Measurements from ENCODE around the gene SYNDIG1. TPM values are rescaled to one million over a fixed set of nuclear protein-coding genes. Genes with fewer than 3 reads are reported as not detected.

SYNDIG1 gene
- total and polyA plus RNA-seq, 2 of the 4 experiments (the other 2 are of a cell fraction): not detected

DNA sequence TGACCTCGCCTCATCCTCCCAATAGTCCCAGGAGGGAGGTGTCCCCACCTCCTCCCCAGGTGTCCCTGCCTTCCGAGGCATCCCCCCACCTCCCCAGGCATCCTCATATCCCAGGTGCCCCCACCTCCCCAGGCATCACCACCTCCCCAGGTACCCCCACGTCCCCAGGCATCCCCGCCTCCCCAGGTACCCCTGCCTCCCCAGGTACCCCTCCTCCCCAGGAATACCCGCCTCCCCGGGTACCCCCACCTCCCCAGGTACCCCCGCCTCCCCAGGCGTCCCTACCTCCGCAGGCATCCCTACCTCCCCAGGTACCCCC lies 198.9 kb downstream of the SYNDIG1 start:
- dilution Hi-C loops (cut with HindIII; ENCODE audit: low sequenced_read_pairs, unreplicated experiment): no loop called here
- in situ Hi-C loops (cut with MboI; ENCODE audit: low sequenced_read_pairs): no loop called here
- H3K4me1 ChIP-seq (ENCODE audit: control insufficient read depth, insufficient read depth, low read length): peaks cover 13% of the 10 kb centered on the region
- peak overlapping the region; percentile 44; the same call in 1 of the 2 replicates for H2AK5ac ChIP-seq (ENCODE audit: low read depth, low read length)
- TF ChIP-seq FOS (IDR thresholded peaks at IDR 0.05; ENCODE audit: low read depth, low read length): no peak
- TF ChIP-seq CHD1 (IDR thresholded peaks at IDR 0.05; ENCODE audit: low read depth, low read length): no peak
- no peak for TF ChIP-seq RAD21 (IDR thresholded peaks at IDR 0.05; ENCODE audit: low read length)
- TF ChIP-seq MAZ (IDR thresholded peaks at IDR 0.05; ENCODE audit: borderline replicate concordance, low read depth, low read length): no peak
- TF ChIP-seq, protein P1, sequence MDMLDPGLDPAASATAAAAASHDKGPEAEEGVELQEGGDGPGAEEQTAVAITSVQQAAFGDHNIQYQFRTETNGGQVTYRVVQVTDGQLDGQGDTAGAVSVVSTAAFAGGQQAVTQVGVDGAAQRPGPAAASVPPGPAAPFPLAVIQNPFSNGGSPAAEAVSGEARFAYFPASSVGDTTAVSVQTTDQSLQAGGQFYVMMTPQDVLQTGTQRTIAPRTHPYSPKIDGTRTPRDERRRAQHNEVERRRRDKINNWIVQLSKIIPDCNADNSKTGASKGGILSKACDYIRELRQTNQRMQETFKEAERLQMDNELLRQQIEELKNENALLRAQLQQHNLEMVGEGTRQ (IDR thresholded peaks at IDR 0.05; ENCODE audit: low read depth, low read length): no peak
- no peak for TF ChIP-seq CEBPB (IDR thresholded peaks at IDR 0.05; ENCODE audit: low read depth, low read length)
- TF ChIP-seq RFX5 (IDR thresholded peaks at IDR 0.05; ENCODE audit: low read depth, low read length): no peak
- no peak for TF ChIP-seq MAFK (IDR thresholded peaks at IDR 0.05; ENCODE audit: low read depth, low read length)
- no peak for TF ChIP-seq SMC3 (IDR thresholded peaks at IDR 0.05; ENCODE audit: low read depth, low read length)
- no peak for TF ChIP-seq NFE2L2 (IDR thresholded peaks at IDR 0.05; ENCODE audit: low read depth, low read length)
- TF ChIP-seq RCOR1 (IDR thresholded peaks at IDR 0.05; ENCODE audit: insufficient replicate concordance, low read length): no peak
- TF ChIP-seq, protein P2, sequence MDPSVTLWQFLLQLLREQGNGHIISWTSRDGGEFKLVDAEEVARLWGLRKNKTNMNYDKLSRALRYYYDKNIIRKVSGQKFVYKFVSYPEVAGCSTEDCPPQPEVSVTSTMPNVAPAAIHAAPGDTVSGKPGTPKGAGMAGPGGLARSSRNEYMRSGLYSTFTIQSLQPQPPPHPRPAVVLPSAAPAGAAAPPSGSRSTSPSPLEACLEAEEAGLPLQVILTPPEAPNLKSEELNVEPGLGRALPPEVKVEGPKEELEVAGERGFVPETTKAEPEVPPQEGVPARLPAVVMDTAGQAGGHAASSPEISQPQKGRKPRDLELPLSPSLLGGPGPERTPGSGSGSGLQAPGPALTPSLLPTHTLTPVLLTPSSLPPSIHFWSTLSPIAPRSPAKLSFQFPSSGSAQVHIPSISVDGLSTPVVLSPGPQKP (IDR thresholded peaks at IDR 0.05; ENCODE audit: borderline replicate concordance, low read depth, low read length): no peak
- no peak for TF ChIP-seq MXI1 (IDR thresholded peaks at IDR 0.05; ENCODE audit: borderline replicate concordance, low read depth, low read length)
- TF ChIP-seq, protein P3, sequence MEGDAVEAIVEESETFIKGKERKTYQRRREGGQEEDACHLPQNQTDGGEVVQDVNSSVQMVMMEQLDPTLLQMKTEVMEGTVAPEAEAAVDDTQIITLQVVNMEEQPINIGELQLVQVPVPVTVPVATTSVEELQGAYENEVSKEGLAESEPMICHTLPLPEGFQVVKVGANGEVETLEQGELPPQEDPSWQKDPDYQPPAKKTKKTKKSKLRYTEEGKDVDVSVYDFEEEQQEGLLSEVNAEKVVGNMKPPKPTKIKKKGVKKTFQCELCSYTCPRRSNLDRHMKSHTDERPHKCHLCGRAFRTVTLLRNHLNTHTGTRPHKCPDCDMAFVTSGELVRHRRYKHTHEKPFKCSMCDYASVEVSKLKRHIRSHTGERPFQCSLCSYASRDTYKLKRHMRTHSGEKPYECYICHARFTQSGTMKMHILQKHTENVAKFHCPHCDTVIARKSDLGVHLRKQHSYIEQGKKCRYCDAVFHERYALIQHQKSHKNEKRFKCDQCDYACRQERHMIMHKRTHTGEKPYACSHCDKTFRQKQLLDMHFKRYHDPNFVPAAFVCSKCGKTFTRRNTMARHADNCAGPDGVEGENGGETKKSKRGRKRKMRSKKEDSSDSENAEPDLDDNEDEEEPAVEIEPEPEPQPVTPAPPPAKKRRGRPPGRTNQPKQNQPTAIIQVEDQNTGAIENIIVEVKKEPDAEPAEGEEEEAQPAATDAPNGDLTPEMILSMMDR (conservative IDR thresholded peaks at IDR 0.05; ENCODE audit: low read depth, low read length): no peak
- TF ChIP-seq POLR2A (IDR thresholded peaks at IDR 0.05; ENCODE audit: low read depth, low read length): no peak
- no peak for TF ChIP-seq BHLHE40 (IDR thresholded peaks at IDR 0.05; ENCODE audit: low read depth, low read length)
- ChIA-PET CTCF (no interaction called here), POLR2A (ENCODE audit: unreplicated experiment) (no interaction called here)
- no peak overlapping the region for H2AK9ac ChIP-seq (replicated peaks; ENCODE audit: low read depth, low read length, poor library complexity)
- no peak overlapping the region for H3K56ac ChIP-seq (ENCODE audit: extremely low read depth, insufficient read depth, low read length)
- H2BK15ac ChIP-seq (ENCODE audit: low read depth, low read length): no peak overlapping the region
- no peak overlapping the region for H3K4me3 ChIP-seq (ENCODE audit: insufficient read depth, low read depth, low read length)
- H3K27me3 ChIP-seq (ENCODE audit: control insufficient read depth, insufficient read depth, low read length): peaks cover 8% of the 10 kb centered on the region; the same call in 1 of the 2 replicates
- no TSS peak for BruUV-seq (replicated peaks)
- H3K27ac ChIP-seq (ENCODE audit: insufficient read depth, low read length): no peak overlapping the region
- no CpG with 5 or more reads among the region's 9 CpGs for WGBS, 2 experiments (ENCODE audit: extremely low coverage in 2 of 2, insufficient read length in 1 of 2)
- H4K20me1 ChIP-seq (ENCODE audit: insufficient read depth, low read length): no peaks in the 10 kb centered on the region; the same call in 1 of the 2 replicates
- H3K36me3 ChIP-seq (ENCODE audit: control insufficient read depth, insufficient read depth, low read length): no peaks in the 10 kb centered on the region
- H4K5ac ChIP-seq (ENCODE audit: low read depth, low read length): no peak overlapping the region
- no peak for DNase-seq
- ATAC-seq (ENCODE audit: low read depth): no peak
- H3K4me2 ChIP-seq (ENCODE audit: low read depth, low read length): no peak overlapping the region
- H3K9me1 ChIP-seq (ENCODE audit: insufficient read depth, low read length): peaks cover 7% of the 10 kb centered on the region
- no peak overlapping the region for H3K9ac ChIP-seq (ENCODE audit: low read depth, low read length)
- no peak overlapping the region for H2BK20ac ChIP-seq (ENCODE audit: low read depth, low read length)
- H4K91ac ChIP-seq (ENCODE audit: insufficient read depth, low read depth, low read length): no peak overlapping the region
- H2BK5ac ChIP-seq (ENCODE audit: low read depth, low read length, poor library complexity, severe bottlenecking): no peak overlapping the region
- no peak overlapping the region for H3K23ac ChIP-seq (ENCODE audit: low read depth, low read length)
- H3K4ac ChIP-seq (ENCODE audit: low read depth, low read length): no peak overlapping the region
- H2AFZ ChIP-seq (replicated peaks; ENCODE audit: low read length, poor library complexity): no peak overlapping the region
- H3K18ac ChIP-seq (ENCODE audit: low read depth, low read length): no peak overlapping the region
- H3K79me1 ChIP-seq (ENCODE audit: low read depth in 1 of 2, low read length in 2 of 2): no peaks in the 10 kb centered on the region
- intact Hi-C loops (cut with micrococcal nuclease): no loop called here
- H3K9me3 ChIP-seq (ENCODE audit: control insufficient read depth, insufficient read depth, low read length): no peaks in the 10 kb centered on the region
- H3K14ac ChIP-seq (replicated peaks; ENCODE audit: low read depth, low read length): no peak overlapping the region
- no peak overlapping the region for H2BK120ac ChIP-seq (ENCODE audit: low read depth, low read length)
- H4K8ac ChIP-seq (ENCODE audit: low read depth in 2 of 2, low read length in 2 of 2): no peak overlapping the region

Data from IMR-90 (cell line).